GM18870 (cell line): ENCODE results near the gene NTN5.
"Not testable (repeated sequence)": the region's sequence is repeated elsewhere in the genome, so short reads cannot be mapped to it uniquely, and the experiment has no call there.

Experiments
- ATAC-seq: cut with Tn5 transposase; IDR thresholded peaks from one replicate; pipeline ENCODE4 v1.9.1; 2021; ENCODE audit warnings: moderate library complexity; ENCODE audit not compliant: unreplicated experiment

NTN5 gene

GRCh38 chr19:48670699-48671445, 1.9 kb downstream of the NTN5 start:
- no peak for ATAC-seq

GRCh38 chr19:48669903-48670668, 2.7 kb downstream of the NTN5 start:
- ATAC-seq, result no peak

- ATAC-seq, result no peak
Observed at GRCh38 chr19:48668761-48669160, 4.1 kb downstream of the NTN5 start.

GRCh38 chr19:48668332-48668731, 4.5 kb downstream of the NTN5 start:
- no peak for ATAC-seq

- ATAC-seq, result no peak
Observed at GRCh38 chr19:48665786-48666185, 7.0 kb downstream of the NTN5 start.

- ATAC-seq, result no peak
Observed at GRCh38 chr19:48664476-48664875, 8.3 kb downstream of the NTN5 start.

- ATAC-seq, result no peak
Observed at GRCh38 chr19:48663667-48664066, 9.2 kb downstream of the NTN5 start.

GRCh38 chr19:48661711-48662090, 11.1 kb downstream of the NTN5 start:
- no peak for ATAC-seq

GRCh38 chr19:48660852-48661710, 11.7 kb downstream of the NTN5 start:
- ATAC-seq, result peak; percentile 68

GRCh38 chr19:48659768-48660167, 13.0 kb downstream of the NTN5 start:
- ATAC-seq, result no peak

- no peak for ATAC-seq
Observed at GRCh38 chr19:48658483-48658882, 14.3 kb downstream of the NTN5 start.

- ATAC-seq, result not testable (repeated sequence)
Observed at GRCh38 chr19:48657828-48658227, 15.0 kb downstream of the NTN5 start.

GRCh38 chr19:48656840-48657474, 15.9 kb downstream of the NTN5 start:
- no peak for ATAC-seq

- ATAC-seq, result no peak
Observed at GRCh38 chr19:48654299-48655059, 18.3 kb downstream of the NTN5 start.

- ATAC-seq, result no peak
Observed at GRCh38 chr19:48651683-48652048, 21.2 kb downstream of the NTN5 start.

GRCh38 chr19:48650974-48651682, 21.7 kb downstream of the NTN5 start:
- no peak for ATAC-seq

GRCh38 chr19:48648134-48648533, 24.7 kb downstream of the NTN5 start:
- ATAC-seq, result no peak

GRCh38 chr19:48646722-48647216, 26.0 kb downstream of the NTN5 start:
- no peak for ATAC-seq

- ATAC-seq, result no peak
Observed at GRCh38 chr19:48646001-48646721, 26.7 kb downstream of the NTN5 start, which contains the start of gene CA11. CA11 (minus strand) TSS chr19:48646187; CDS start chr19:48645632, 555 bp downstream.
